Stimulated activated CD4-positive, alpha-beta T cell treated with anti-CD3 and anti-CD28 coated beads, Interleukin-1b, Interleukin-23, amount 100 ng/mL, for 48 hours (primary cell): ENCODE data around the gene ZNF662.
"Not testable (repeated sequence)": the region's sequence is repeated elsewhere in the genome, so short reads cannot be mapped to it uniquely, and the experiment has no call there.

Experiments used
- DNase-seq: peaks from one replicate; pipeline ENCODE4 v3.0.0-alpha.2; 2020

Gene ZNF662

DNA sequence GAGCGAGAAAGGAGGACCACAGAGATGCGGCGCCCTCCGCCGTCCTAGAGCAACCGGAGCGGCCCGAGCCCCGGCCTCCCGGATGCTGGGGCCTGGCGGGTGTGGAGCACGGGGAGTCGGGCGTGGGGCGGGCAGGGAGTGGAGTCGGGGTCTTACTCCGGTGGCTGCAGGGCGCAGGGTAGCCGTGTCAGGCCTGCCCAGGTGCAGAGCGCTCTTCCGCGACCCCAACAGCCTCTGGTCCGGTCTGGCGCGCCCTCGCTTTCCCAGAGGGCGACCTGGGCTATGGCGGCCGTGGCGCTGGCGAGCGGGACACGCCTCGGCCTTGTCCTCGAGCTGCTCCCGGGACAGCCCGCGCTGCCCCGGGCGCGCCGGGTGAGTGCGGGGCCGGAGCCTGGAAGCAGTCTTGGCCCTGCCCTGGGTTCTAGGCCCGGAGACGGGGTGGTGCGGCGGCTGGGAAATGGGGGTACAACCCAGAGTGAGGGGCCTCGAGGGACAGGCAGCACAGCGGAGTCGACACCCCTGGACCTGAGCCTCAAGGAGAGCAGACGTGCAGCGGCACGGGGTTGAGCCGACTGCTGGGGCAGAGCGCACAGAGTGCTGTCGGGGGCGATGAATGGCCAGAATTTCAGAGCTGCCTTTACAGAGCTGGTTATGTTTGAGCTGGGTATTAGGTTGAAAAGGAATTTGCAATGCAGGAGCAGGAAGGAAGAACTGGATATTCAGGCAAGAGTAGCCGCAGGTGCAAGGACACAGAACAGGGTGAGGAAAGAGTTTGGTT is at the start of gene ZNF662:
ZNF662 (plus strand) TSS at position 73 of the 778 bp plus-strand sequence. CDS start 1,973 bp downstream, outside the sequence.
- peak; percentile 19 for DNase-seq

DNA sequence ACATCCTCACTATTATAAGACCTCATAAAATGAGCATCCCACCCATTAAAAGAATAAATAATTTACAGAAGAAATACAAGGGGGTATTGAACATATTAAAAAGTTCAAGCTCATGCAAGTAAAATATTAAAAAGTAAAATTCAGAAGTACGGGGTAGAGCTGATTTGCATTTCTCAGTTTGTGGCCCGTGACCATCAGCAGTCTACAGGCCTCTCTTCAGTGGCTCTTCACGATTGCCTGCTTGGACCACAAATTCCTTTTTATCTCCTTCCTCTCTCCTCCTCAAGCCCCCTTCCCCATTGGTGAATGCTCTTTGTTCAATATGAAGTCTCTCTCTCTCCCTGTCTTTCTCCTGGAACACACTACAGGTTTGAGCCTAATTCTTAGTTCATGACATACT is 49.4 kb upstream of the ZNF662 start:
- no peak for DNase-seq

DNA sequence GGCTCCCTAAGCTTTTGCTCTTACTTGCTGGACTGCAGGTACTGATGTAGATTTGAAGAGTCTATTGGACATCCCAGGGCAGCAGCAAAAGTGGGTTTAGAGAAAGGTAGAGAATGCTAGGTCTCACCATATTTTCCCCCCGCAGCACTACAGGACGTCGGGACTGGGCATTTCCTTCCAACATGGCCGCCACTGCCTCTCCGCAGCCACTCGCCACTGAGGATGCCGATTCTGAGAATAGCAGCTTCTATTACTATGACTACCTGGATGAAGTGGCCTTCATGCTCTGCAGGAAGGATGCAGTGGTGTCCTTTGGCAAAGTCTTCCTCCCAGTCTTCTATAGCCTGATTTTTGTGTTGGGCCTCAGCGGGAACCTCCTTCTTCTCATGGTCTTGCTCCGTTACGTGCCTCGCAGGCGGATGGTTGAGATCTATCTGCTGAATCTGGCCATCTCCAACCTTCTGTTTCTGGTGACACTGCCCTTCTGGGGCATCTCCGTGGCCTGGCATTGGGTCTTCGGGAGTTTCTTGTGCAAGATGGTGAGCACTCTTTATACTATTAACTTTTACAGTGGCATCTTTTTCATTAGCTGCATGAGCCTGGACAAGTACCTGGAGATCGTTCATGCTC is 41.5 kb upstream of the ZNF662 start:
- DNase-seq: no peak

GRCh38 chr3:42865256-42865655 is 40.7 kb upstream of the ZNF662 start:
- DNase-seq: no peak

DNA sequence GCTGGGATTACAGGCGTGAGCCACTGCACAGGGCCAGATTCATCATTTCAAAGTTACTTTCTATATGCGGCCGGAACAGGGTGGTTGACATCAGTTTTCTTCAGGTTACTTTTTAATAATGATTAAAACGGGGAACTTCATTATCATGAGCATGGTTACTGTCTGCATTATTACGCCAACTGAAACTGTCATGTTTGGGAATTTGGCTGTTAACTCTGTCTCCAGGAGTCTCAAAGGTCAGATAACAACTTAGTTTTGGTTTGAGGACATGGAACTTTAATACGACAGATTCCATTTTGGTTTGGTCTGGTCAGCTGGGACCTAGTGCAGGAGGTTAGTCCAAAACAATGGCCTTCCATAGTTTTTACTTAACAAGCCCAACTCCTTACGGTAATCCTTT is 38.8 kb upstream of the ZNF662 start:
- DNase-seq: no peak

DNA sequence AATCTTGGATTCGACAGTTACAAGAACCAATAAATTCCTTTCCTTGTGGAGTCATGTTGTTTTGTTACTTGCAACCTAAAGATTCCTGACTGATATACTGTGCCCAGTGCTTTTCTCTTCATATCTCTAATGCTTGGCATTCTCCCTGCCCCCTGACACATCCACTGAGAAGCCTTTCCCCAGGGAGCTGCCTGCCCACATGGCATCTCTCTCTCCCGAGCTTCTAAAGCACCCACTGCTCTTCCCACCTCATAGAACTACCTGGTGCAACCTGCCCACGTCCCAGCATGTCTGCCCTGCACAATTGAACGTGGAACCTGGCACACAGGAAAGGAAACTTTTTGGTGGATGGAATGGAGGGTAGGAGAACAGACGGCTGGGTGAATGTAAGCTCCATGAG is 37.1 kb upstream of the ZNF662 start:
- no peak for DNase-seq

DNA sequence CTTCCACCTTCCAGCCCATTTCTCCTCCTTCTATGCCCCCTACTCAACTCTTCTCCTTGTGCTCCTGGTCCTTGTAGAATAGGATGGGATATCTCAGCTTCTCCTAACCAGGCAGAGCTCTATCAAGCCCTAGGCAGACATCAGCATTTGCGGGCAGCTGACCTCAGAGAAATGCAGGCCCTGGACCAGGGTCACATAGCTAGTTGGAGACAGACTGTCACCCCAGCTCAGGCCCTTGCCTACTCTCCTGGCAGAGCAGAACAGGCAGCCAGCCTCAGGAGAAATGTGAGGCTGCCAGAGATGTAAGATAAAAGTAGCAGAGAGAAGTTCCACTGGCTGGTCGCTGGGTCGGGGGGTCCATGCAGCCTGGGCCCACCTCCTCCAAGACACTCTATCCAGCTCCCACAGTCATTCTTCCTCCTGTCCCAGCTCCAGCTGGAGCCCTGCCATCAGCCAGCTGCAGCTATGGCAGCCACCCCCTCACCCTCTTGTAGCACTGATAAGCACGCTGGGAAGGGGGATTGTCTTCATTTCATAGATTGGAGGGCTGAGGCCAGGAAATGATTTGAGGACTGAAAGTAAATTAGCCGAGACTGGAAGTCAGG is 34.2 kb upstream of the ZNF662 start:
- DNase-seq: no peak

GRCh38 chr3:42872718-42873117 is 33.2 kb upstream of the ZNF662 start:
- no peak for DNase-seq

DNA sequence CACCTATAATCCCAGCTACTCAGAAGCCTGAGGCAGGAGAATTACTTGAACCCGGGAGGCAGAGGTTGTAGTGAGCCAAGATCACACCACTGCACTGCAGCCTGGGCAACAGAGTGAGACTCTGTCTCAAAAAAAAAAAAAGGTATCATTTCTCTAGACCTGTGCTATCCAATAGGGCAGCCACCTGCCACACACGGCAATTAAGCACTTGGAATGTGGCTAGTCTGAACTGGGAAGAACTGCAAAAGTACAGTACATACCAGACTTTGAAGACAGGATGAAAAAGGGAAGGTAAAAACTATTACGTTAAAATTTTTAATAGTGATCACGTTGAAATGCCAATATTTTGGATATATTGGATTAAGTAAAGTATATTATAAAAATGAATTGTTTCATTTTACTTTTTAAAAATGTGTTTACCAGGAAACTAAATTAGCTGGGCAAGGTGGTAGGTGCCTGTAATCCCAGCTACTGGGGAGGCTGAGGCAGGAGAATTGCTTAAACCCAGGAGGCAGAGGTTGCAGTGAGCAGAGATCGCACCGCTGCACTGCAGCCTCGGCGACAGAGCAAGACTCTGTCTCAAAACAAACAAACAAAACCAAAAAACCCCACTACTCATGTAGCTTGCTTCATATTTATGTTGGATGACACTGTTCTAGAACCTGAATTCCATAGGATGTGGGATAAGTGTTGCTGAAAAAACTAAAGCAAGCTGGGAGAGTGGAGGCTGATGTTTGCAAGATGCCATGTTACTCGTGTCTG is 32.5 kb upstream of the ZNF662 start:
- DNase-seq: no peak

DNA sequence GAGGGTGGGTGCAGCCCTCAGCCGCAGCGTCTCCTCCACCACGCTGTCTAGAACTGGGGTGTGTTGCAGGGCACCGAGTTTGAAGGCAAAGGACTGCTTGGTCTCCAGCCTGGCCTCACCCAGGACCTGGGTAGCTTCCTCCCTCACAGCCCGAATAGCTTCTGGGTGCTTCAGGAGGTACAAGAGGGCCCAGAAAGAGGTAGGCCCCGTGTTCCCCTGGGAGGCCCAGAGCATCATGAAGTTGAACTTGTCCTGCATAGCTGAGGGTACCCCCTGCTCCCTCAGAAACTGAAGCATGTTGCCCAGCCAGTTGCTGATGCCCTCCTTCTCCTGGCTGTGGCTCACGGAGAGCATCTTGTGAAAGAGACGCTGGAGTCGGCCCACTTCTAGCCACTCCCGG is 31.2 kb upstream of the ZNF662 start:
- DNase-seq: no peak

GRCh38 chr3:42875325-42876151 is 30.4 kb upstream of the ZNF662 start, which contains the start of gene CYP8B1:
CYP8B1 (minus strand) TSS chr3:42875879; CDS start chr3:42875816, 63 bp downstream.
- no peak for DNase-seq

DNA sequence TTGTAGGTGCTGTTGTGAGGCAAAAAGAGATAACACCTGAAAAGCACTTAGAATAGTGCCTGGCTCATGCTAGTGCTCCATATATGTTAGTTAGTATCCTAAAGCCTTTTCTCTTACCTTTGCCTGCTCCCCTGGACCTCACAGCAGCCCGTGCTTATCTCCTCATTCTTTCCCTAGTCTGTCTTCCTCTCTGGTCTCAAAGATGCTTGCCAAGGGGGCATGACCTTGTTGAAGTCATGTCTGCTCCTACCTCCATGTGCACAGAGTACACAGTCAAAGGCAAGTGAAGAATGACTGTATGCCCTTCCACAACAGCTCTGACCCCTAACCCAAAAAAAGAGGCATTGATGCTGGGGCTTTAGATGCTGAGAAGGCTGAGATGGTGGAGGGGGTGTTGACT is 29.5 kb upstream of the ZNF662 start:
- no peak for DNase-seq

GRCh38 chr3:42876940-42877720 is 28.8 kb upstream of the ZNF662 start:
- no peak for DNase-seq

GRCh38 chr3:42877881-42878280 is 28.1 kb upstream of the ZNF662 start:
- no peak for DNase-seq

- DNase-seq: no peak
Observed at GRCh38 chr3:42880183-42880582, 25.8 kb upstream of the ZNF662 start.

GRCh38 chr3:42880601-42881451 is 25.1 kb upstream of the ZNF662 start:
- peak; percentile 91 for DNase-seq

GRCh38 chr3:42883251-42883930 is 22.6 kb upstream of the ZNF662 start:
- not testable (repeated sequence) for DNase-seq

- no peak for DNase-seq
Observed at GRCh38 chr3:42884324-42884723, 21.6 kb upstream of the ZNF662 start.

DNA sequence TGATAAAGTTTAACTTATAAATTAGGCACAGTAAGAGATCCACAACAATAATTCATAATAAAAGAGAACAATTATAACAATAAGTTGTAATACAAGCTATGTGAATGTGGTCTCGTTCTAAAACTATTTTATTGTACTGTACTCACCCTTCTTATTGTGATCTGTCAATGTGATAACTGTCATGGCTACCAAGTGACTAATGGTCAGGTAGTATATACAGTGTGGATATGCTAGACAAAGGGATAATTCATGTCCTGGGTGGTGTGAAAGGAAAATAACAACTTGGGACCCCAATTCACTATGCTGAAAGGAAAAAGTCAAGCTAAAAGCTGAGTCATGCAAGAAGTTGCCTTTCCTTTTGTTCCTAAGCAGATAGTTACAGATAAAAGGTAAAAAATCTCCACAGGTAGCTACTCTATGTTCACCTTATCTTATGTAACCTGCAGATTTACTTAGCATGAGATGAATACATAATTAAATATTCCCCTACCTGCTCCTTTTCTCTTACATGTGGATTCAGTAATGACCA is 19.6 kb upstream of the ZNF662 start:
- no peak for DNase-seq

DNA sequence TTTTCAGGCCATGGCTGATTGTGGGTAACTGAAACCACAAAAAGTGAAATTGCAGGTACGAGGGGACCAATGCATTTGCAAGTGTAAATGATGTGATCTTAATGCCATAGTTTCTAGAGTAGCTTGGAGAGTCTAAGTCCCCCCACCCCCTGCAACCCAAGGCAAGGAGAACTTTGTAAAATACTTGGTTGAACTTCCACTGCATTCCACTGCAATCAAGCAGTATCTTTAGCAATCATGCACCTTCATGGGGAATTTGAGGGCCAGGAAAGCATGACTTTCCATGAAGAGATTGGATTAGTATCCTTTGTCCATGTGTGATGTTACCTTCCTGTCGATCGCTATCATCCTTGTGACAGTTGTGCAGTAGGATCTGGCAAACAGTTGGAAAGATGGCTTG is 18.9 kb upstream of the ZNF662 start:
- no peak for DNase-seq
